ENCODE measurements around the gene TOR4A.
"Not testable (repeated sequence)": the region's sequence is repeated elsewhere in the genome, so short reads cannot be mapped to it uniquely, and the experiment has no call there.

The TOR4A gene

GRCh38 chr9:137321726-137322361 lies 44.3 kb downstream of the TOR4A start:
- DNase-seq (ENCODE audit: low read depth): no peak
- no peak overlapping the region for H3K4me3 ChIP-seq (ENCODE audit: low read depth, low read length)
- TF ChIP-seq, protein P1, sequence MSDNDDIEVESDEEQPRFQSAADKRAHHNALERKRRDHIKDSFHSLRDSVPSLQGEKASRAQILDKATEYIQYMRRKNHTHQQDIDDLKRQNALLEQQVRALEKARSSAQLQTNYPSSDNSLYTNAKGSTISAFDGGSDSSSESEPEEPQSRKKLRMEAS (IDR thresholded peaks at IDR 0.05; ENCODE audit: low read depth, low read length): no peak
- no peak for TF ChIP-seq MYC (IDR thresholded peaks at IDR 0.05; ENCODE audit: low read depth, low read length)

- no peak overlapping the region for H3K4me3 ChIP-seq (ENCODE audit: low read depth, low read length)
- no peak for DNase-seq (ENCODE audit: low read depth)
These were observed 46.2 kb downstream of the TOR4A start for GRCh38 chr9:137323531-137324331.

GRCh38 chr9:137325124-137325523 lies 47.6 kb downstream of the TOR4A start:
- H3K4me3 ChIP-seq (ENCODE audit: low read depth, low read length): no peak overlapping the region
- TF ChIP-seq CTCF (IDR thresholded peaks at IDR 0.05; ENCODE audit: low read depth, low read length): no peak
- no peak for TF ChIP-seq MYC (IDR thresholded peaks at IDR 0.05; ENCODE audit: low read depth, low read length)
- TF ChIP-seq, protein P1 (IDR thresholded peaks at IDR 0.05; ENCODE audit: low read depth, low read length): no peak
- no peak for TF ChIP-seq POLR2A (IDR thresholded peaks at IDR 0.05; ENCODE audit: extremely low read depth, insufficient read length)
- DNase-seq (ENCODE audit: low read depth): no peak

More at GRCh38 chr9:137323531-137324331, 46.2 kb downstream of the TOR4A start:
- TF ChIP-seq MYC (IDR thresholded peaks at IDR 0.05; ENCODE audit: low read depth, low read length) (no peak), CTCF (IDR thresholded peaks at IDR 0.05; ENCODE audit: low read depth, low read length) (no peak), POLR2A (IDR thresholded peaks at IDR 0.05; ENCODE audit: extremely low read depth, insufficient read length) (no peak)
- TF ChIP-seq, protein P1 (IDR thresholded peaks at IDR 0.05; ENCODE audit: low read depth, low read length): no peak

DNA sequence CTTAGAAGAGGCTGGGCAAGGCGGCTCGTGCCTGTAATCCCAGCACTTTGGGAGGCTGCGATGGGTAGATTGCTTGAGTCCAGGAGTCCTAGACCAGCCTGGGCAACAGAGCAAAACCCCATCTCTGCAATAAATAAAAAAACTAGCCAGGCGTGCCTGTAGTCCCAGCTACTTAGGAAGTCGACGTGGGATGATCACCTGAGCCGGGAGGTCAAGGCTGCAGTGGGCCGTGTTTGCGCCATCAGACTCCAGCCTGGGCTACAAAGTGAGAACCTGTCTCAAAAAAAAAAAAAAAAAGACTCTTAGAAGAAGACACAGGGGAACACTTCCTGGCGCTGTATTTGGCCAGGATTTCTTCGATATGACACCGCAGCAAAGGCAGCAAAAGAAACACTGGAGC lies 48.3 kb downstream of the TOR4A start:
- DNase-seq (ENCODE audit: low read depth): no peak
- H3K4me3 ChIP-seq (ENCODE audit: low read depth, low read length): no peak overlapping the region
- TF ChIP-seq MYC (IDR thresholded peaks at IDR 0.05; ENCODE audit: low read depth, low read length) (no peak), POLR2A (IDR thresholded peaks at IDR 0.05; ENCODE audit: extremely low read depth, insufficient read length) (no peak), CTCF (IDR thresholded peaks at IDR 0.05; ENCODE audit: low read depth, low read length) (no peak)
- TF ChIP-seq, protein P1 (IDR thresholded peaks at IDR 0.05; ENCODE audit: low read depth, low read length): no peak

DNA sequence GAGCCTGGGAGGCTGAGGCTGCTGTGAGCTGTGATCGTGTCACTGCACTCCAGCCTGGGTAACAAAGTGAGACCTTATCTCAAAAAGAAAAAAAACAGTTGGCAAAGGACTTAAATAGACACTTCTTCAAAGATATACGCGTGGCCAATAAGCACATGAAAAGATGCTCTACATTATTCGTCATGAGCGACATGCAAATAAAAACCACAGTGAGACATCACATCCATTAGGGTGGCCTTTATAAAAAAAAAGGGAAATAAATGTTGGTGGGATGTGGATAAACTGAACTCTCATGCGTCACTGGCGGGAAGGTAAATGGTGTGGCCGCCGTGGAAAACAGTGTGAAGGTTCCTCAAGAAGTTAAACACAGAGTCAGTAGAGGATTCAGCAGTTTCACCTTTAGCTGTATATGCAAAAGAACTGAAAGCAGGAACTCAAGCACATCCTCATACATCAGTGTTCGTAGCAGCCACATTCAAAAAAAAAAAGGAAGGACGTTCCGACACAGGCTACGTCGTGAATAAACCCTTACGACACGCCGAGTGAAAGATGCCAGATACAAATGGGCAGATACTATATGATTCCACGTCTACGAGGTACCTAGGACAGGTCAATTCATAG lies 49.0 kb downstream of the TOR4A start:
- no peak overlapping the region for H3K4me3 ChIP-seq (ENCODE audit: low read depth, low read length)
- no peak for TF ChIP-seq CTCF (IDR thresholded peaks at IDR 0.05; ENCODE audit: low read depth, low read length)
- TF ChIP-seq POLR2A (IDR thresholded peaks at IDR 0.05; ENCODE audit: extremely low read depth, insufficient read length): no peak
- TF ChIP-seq, protein P1 (IDR thresholded peaks at IDR 0.05; ENCODE audit: low read depth, low read length): no peak
- DNase-seq (ENCODE audit: low read depth): peak; percentile 35

DNA sequence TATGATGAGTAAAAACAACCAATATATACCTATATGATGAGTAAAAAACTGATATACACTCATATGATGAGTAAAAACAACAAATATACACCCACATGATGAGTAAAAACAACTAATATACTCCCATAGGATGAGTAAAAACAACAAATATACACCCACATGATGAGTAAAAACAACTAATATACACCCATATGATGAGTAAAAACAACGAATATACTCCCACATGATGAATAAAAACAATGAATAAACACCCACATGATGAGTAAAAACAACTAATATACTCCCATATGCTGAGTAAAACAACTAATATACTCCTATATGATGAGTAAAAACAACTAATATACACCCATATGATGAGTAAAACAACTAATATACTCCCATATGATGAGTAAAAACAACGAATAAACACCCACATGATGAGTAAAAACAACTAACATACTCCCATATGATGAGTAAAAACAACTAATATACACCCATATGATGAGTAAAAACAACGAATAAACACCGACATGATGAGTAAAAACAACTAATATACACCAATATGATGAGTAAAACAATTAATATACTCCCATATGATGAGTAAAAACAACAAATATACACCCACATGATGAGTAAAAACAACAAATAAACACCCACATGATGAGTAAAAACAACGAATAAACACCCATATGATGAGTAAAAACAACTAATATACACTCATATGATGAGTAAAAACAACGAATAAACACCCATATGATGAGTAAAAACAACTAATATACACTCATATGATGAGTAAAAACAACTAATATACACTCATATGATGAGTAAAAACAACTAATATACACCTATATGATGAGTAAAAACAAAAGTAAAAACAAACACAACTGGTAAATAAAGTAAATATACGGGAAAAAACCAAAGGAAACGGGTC lies 50.4 kb downstream of the TOR4A start:
- not testable (repeated sequence) for H3K4me3 ChIP-seq (ENCODE audit: low read depth, low read length); DNase-seq (ENCODE audit: low read depth)

- not testable (repeated sequence) for DNase-seq (ENCODE audit: low read depth); H3K4me3 ChIP-seq (ENCODE audit: low read depth, low read length)
These were observed 52.1 kb downstream of the TOR4A start for GRCh38 chr9:137329590-137329989.
